GM23338 (cell line): ENCODE data around the gene COPE. TPM values are rescaled to one million over a fixed set of nuclear protein-coding genes. Genes with fewer than 3 reads are reported as not detected.
A peak's percentile ranks its signal among the peaks of the same experiment; 100 is the strongest.

Experiments
- ATAC-seq: fragments of 200-7000 bp; cut with Tn5 transposase; 3 replicates; pipeline ENCODE4 v1.9.1; 2020
- DNase-seq: peaks from one replicate; pipeline ENCODE4 v3.0.0-alpha.2; 2015; ENCODE audit warnings: low spot score
- H2AFZ ChIP-seq: fragments of 200-600 bp; sonication (generic); 2 replicates; pipeline ENCODE4 v1.8.0; 2016; ENCODE audit warnings: antibody characterized with exemption, mild to moderate bottlenecking, moderate library complexity
- H3F3A ChIP-seq: fragments of 200-600 bp; sonication (generic); replicated peaks from 2 replicates; pipeline ENCODE4 v1.8.0; 2017; ENCODE audit warnings: antibody characterized with exemption, mixed run types, low read depth
- H3K27ac ChIP-seq: fragments of 200-600 bp; sonication (generic); 2 replicates; pipeline ENCODE4 v1.6.1; 2016; ENCODE audit warnings: low read depth
- H3K27me3 ChIP-seq: fragments of 200-600 bp; sonication (generic); 2 replicates; pipeline ENCODE4 v1.8.0; 2016; ENCODE audit warnings: mild to moderate bottlenecking, mixed run types, moderate library complexity; ENCODE audit not compliant: insufficient read depth
- H3K36me3 ChIP-seq: fragments of 200-600 bp; sonication (generic); 2 replicates; pipeline ENCODE4 v1.8.0; 2016; ENCODE audit warnings: mild to moderate bottlenecking; ENCODE audit not compliant: insufficient read depth
- H3K4me1 ChIP-seq: fragments of 200-600 bp; sonication (generic); 2 replicates; pipeline ENCODE4 v1.8.0; 2016; ENCODE audit warnings: mild to moderate bottlenecking, moderate library complexity; ENCODE audit not compliant: insufficient read depth
- H3K4me2 ChIP-seq: fragments of 200-600 bp; sonication (generic); 2 replicates; pipeline ENCODE4 v1.7.1; 2017; ENCODE audit warnings: mixed run types
- H3K4me3 ChIP-seq: fragments of 200-600 bp; sonication (generic); 2 replicates; pipeline ENCODE4 v1.6.1; 2016; ENCODE audit warnings: mixed run types
- H3K79me2 ChIP-seq: fragments of 200-600 bp; sonication (generic); replicated peaks from 2 replicates; pipeline ENCODE4 v1.8.0; 2017; ENCODE audit warnings: mild to moderate bottlenecking; ENCODE audit not compliant: insufficient read depth
- H3K9me2 ChIP-seq: fragments of 200-600 bp; sonication (generic); 2 replicates; pipeline ENCODE4 v1.8.0; 2017; ENCODE audit not compliant: insufficient read depth
- H4K20me1 ChIP-seq: fragments of 200-600 bp; sonication (generic); replicated peaks from 2 replicates; pipeline ENCODE4 v1.8.0; 2017; ENCODE audit warnings: mild to moderate bottlenecking; ENCODE audit not compliant: insufficient read depth
- H3K27ac Mint-ChIP-seq: 2 replicates; pipeline ENCODE4 v1.8.0; 2020; ENCODE audit warnings: inconsistent platforms, mild to moderate bottlenecking, moderate library complexity, mixed read lengths
- H3K27me3 Mint-ChIP-seq: 3 replicates; pipeline ENCODE4 v1.8.0; 2022; ENCODE audit warnings: low read depth, mild to moderate bottlenecking, moderate library complexity, mixed read lengths, inconsistent platforms; ENCODE audit not compliant: insufficient read depth, poor library complexity
- H3K36me3 Mint-ChIP-seq: 3 replicates; pipeline ENCODE4 v1.8.0; 2021; ENCODE audit warnings: low read depth, mild to moderate bottlenecking, inconsistent platforms, moderate library complexity, mixed read lengths
- H3K4me1 Mint-ChIP-seq: 3 replicates; pipeline ENCODE4 v1.8.0; 2020; ENCODE audit warnings: mild to moderate bottlenecking, inconsistent platforms, mixed read lengths
- H3K4me3 Mint-ChIP-seq: 3 replicates; pipeline ENCODE4 v1.8.0; 2021; ENCODE audit warnings: moderate library complexity, mild to moderate bottlenecking, inconsistent platforms, mixed read lengths
- H3K9me3 Mint-ChIP-seq: 3 replicates; pipeline ENCODE4 v1.8.0; 2020; ENCODE audit warnings: moderate library complexity, mild to moderate bottlenecking, inconsistent platforms, mixed read lengths
- CREB1 ChIP-seq: fragments of 250-450 bp; sonication (Bioruptor Pico); IDR thresholded peaks from 2 replicates; pipeline ENCODE4 v1.5.0; 2020; ENCODE audit warnings: low read depth, mild to moderate bottlenecking, moderate library complexity
- CTCF ChIP-seq, 2 experiments: fragments of 200-600 bp in 1 of 2; sonication (generic) in 1 of 2; conservative IDR thresholded peaks; 2 replicates each; pipeline versions ENCODE4 v1.5.1 to v1.6.1; 2016 to 2017; ENCODE audit warnings: antibody characterized with exemption in 2 of 2, low read depth in 2 of 2, mild to moderate bottlenecking in 2 of 2, moderate library complexity in 1 of 2
- ETS1 ChIP-seq: IDR thresholded peaks from 2 replicates; pipeline ENCODE4 v1.6.1; 2016; ENCODE audit warnings: antibody characterized with exemption
- EZH2 ChIP-seq: fragments of 200-600 bp; sonication (generic); IDR thresholded peaks from one replicate; pipeline ENCODE4 v1.8.0; 2017; ENCODE audit warnings: antibody characterized with exemption, mild to moderate bottlenecking, low read depth; ENCODE audit not compliant: unreplicated experiment
- EZH2phosphoT487 ChIP-seq: fragments of 200-600 bp; sonication (generic); IDR thresholded peaks from one replicate; pipeline ENCODE4 v1.8.1; 2018; ENCODE audit warnings: antibody characterized with exemption; ENCODE audit not compliant: unreplicated experiment
- JUNB ChIP-seq: IDR thresholded peaks from one replicate; pipeline ENCODE4 v1.6.1; 2016; ENCODE audit warnings: antibody characterized with exemption; ENCODE audit not compliant: unreplicated experiment
- NANOG ChIP-seq: IDR thresholded peaks from 2 replicates; pipeline ENCODE4 v1.6.1; 2016; ENCODE audit warnings: antibody characterized with exemption, borderline replicate concordance
- POLR2AphosphoS5 ChIP-seq: IDR thresholded peaks from 2 replicates; pipeline ENCODE4 v1.6.1; 2016; ENCODE audit warnings: antibody characterized with exemption, low read depth
- REST ChIP-seq: IDR thresholded peaks from one replicate; pipeline ENCODE4 v1.6.1; 2018; ENCODE audit warnings: antibody characterized with exemption; ENCODE audit not compliant: unreplicated experiment
- STAT1 ChIP-seq: IDR thresholded peaks from one replicate; pipeline ENCODE4 v1.6.1; 2016; ENCODE audit warnings: antibody characterized with exemption; ENCODE audit not compliant: unreplicated experiment
- ZNF114 ChIP-seq: fragments of 250-450 bp; sonication (Bioruptor Pico); IDR thresholded peaks from 2 replicates; pipeline ENCODE4 v1.5.0; 2020; ENCODE audit warnings: mild to moderate bottlenecking, moderate library complexity
- ZNF331 ChIP-seq: fragments of 250-450 bp; sonication (Bioruptor Pico); IDR thresholded peaks from 2 replicates; pipeline ENCODE4 v1.5.0; 2020; ENCODE audit warnings: low read depth, mild to moderate bottlenecking, moderate library complexity
- polyA plus RNA-seq: library from polyadenylated mRNA; unstranded; fragments of >200 nt; fragmentation: Nextera tagmentation; extraction: Ambion mirVana; gene quantifications from 2 replicates; pipeline ENCODE4 v1.2.1, GENCODE V29; 2016
- total RNA-seq: library from RNA; depleted of rRNA; stranded (reverse); fragments of >200 nt; shearing (Covaris generic); gene quantifications from 2 replicates; pipeline ENCODE4 v1.2.3, GENCODE V29; 2014

Gene COPE
- total and polyA plus RNA-seq, 2 experiments from 2014 or later, result 263 TPM

- H3K27ac ChIP-seq, result no peak overlapping the region
- peaks cover 5% of the 10 kb centered on the region; the same call in 1 of the 2 replicates for H3K4me1 ChIP-seq
- no peak overlapping the region for H3K27ac Mint-ChIP-seq
- H3K27me3 Mint-ChIP-seq, result peaks cover 15% of the 10 kb centered on the region
- H3K9me3 Mint-ChIP-seq, result no peaks in the 10 kb centered on the region; the same call in 2 of the 3 replicates
- no peaks in the 10 kb centered on the region for H3K9me2 ChIP-seq
- ATAC-seq (peak; percentile 71), DNase-seq (peak; percentile 86)
- H3K36me3 Mint-ChIP-seq, result peaks cover 49% of the 10 kb centered on the region
- H3F3A ChIP-seq, result peaks cover 31% of the 10 kb centered on the region
- peaks cover 21% of the 10 kb centered on the region for H3K27me3 ChIP-seq
- no peak overlapping the region for H2AFZ ChIP-seq
- H3K4me3 Mint-ChIP-seq, result no peak overlapping the region
- H3K4me2 ChIP-seq, result no peak overlapping the region
- peaks cover 11% of the 10 kb centered on the region for H4K20me1 ChIP-seq
- no peaks in the 10 kb centered on the region for H3K79me2 ChIP-seq
- H3K36me3 ChIP-seq, result peaks cover 14% of the 10 kb centered on the region; the same call in 1 of the 2 replicates
- H3K4me1 Mint-ChIP-seq, result peaks cover 6% of the 10 kb centered on the region; the same call in 2 of the 3 replicates
- TF ChIP-seq EZH2phosphoT487, result no peak
- TF ChIP-seq CTCF (conservative IDR thresholded peaks at IDR 0.05; ENCODE audit: low read depth in 2 of 2), result peak; percentile 94 to 95
- no peak overlapping the region for H3K4me3 ChIP-seq
Measured at GRCh38 chr19:18865973-18866799, 53.0 kb downstream of the COPE start.

- Histone ChIP-seq H3K36me3 (peaks cover 21% of the 10 kb centered on the region; the same call in 1 of the 2 replicates), H3K4me1 (peaks cover 5% of the 10 kb centered on the region; the same call in 1 of the 2 replicates), H3K27ac (no peak overlapping the region), H3K27me3 (peaks cover 13% of the 10 kb centered on the region), H3F3A (peaks cover 31% of the 10 kb centered on the region), H2AFZ (no peak overlapping the region), H3K4me3 (no peak overlapping the region), H3K4me2 (no peak overlapping the region), H4K20me1 (peaks cover 14% of the 10 kb centered on the region), H3K79me2 (no peaks in the 10 kb centered on the region), H3K9me2 (no peaks in the 10 kb centered on the region)
- peaks cover 8% of the 10 kb centered on the region for H3K27me3 Mint-ChIP-seq
- H3K4me3 Mint-ChIP-seq, result no peak overlapping the region
- H3K9me3 Mint-ChIP-seq, result no peaks in the 10 kb centered on the region
- peaks cover 58% of the 10 kb centered on the region for H3K36me3 Mint-ChIP-seq
- H3K27ac Mint-ChIP-seq, result no peak overlapping the region
- ATAC-seq (no peak), DNase-seq (no peak)
- H3K4me1 Mint-ChIP-seq, result peaks cover 6% of the 10 kb centered on the region; the same call in 2 of the 3 replicates
- TF ChIP-seq CTCF (conservative IDR thresholded peaks at IDR 0.05; ENCODE audit: low read depth in 2 of 2) (no peak), EZH2 (no peak), POLR2AphosphoS5 (no peak), REST (no peak), CREB1 (CRISPR knock-in tag) (no peak), ETS1 (no peak), NANOG (no peak), ZNF331 (no peak), EZH2phosphoT487 (no peak), JUNB (no peak), STAT1 (no peak), ZNF114 (no peak)
Measured at GRCh38 chr19:18865106-18865972, 53.8 kb downstream of the COPE start.
